HFF-Myc (cell line): ENCODE data around the gene PC.

ENCODE experiments used
- DNase-seq: peaks from one replicate; pipeline ENCODE4 v3.0.0-alpha.2; 2011; ENCODE audit warnings: low read depth; ENCODE audit errors: extremely low read depth
- H3K4me3 ChIP-seq: replicated peaks from 2 replicates; pipeline ENCODE4 v1.5.1; 2011; ENCODE audit warnings: low read depth, mild to moderate bottlenecking, control low read depth, low read length
- CTCF ChIP-seq: IDR thresholded peaks from 2 replicates; pipeline ENCODE4 v1.5.1; 2012; ENCODE audit warnings: mild to moderate bottlenecking, low read depth, low read length, control low read depth; ENCODE audit errors: missing control alignments

PC gene

GRCh38 chr11:66866007-66866406 lies 92.2 kb downstream of the PC start:
- no peak for DNase-seq
- no peak for TF ChIP-seq CTCF
- no peak overlapping the region for H3K4me3 ChIP-seq

DNA sequence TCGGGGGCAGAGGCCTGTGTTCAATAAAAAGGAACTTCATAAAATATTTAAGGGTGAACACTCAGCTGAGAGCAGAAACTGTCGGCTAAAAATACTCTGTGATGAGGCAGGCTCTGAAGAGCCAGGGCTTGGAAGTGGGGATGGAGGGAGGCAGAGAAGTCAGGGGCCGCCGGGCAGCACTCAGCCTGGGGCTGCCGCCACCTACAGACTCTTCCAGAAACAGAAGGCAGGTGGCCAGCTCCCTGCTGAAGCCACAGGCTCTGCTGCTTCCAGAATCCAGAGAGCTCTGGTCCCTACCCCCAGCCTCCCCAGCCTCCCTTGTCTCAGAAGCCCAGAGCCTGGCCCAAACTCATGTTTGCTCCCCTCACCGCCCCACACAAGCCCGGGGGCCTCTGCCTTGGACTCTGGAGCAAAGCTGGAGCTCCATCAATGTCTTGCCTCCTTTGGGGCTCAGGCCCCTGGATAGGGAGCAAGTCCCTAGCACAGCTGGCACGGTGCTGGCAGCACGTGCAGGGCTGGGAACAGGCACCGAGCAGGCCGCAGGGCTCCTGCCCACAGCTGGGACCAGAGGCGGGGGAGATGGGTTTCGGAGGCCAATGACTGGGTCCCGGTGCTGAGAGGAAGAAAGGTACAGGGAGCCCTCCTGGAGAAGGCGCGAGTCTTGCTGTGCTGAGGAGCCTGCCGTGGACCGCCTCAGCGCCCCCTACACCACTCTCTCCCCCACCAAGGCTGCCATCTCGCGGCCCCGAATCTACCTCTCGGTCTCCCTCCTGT lies 93.1 kb downstream of the PC start:
- DNase-seq = no peak
- no peak for TF ChIP-seq CTCF
- no peak overlapping the region for H3K4me3 ChIP-seq

GRCh38 chr11:66864172-66864901 lies 93.8 kb downstream of the PC start:
- no peak for TF ChIP-seq CTCF
- DNase-seq = no peak
- H3K4me3 ChIP-seq = no peak overlapping the region

GRCh38 chr11:66863428-66864125 lies 94.6 kb downstream of the PC start:
- no peak for TF ChIP-seq CTCF
- DNase-seq = no peak
- H3K4me3 ChIP-seq = no peak overlapping the region

- DNase-seq = no peak
- no peak for TF ChIP-seq CTCF
- H3K4me3 ChIP-seq = no peak overlapping the region
These were observed 95.6 kb downstream of the PC start for GRCh38 chr11:66862559-66863037.

- TF ChIP-seq CTCF = no peak
- H3K4me3 ChIP-seq = no peak overlapping the region
- DNase-seq = no peak
These were observed 96.2 kb downstream of the PC start for GRCh38 chr11:66861774-66862558.
